Neural progenitor cell (in vitro differentiated cells): Measurements from ENCODE around the gene MAGI1. TPM values are rescaled to one million over a fixed set of nuclear protein-coding genes. Genes with fewer than 3 reads are reported as not detected.

Source experiments
- DNase-seq: peaks from one replicate; pipeline ENCODE4 v3.0.0-alpha.2; 2016; ENCODE audit warnings: low spot score
- H2AFZ ChIP-seq: fragments of 200-600 bp; sonication (generic); replicated peaks from 2 replicates; pipeline ENCODE4 v1.6.1; 2016; ENCODE audit warnings: antibody characterized with exemption
- H3F3A ChIP-seq: fragments of 200-600 bp; sonication (generic); 2 replicates; pipeline ENCODE4 v1.6.1; 2016; ENCODE audit warnings: antibody characterized with exemption, low read depth
- H3K27ac ChIP-seq: fragments of 200-600 bp; sonication (generic); 2 replicates; pipeline ENCODE4 v1.5.1; 2016; ENCODE audit warnings: mild to moderate bottlenecking
- H3K27me3 ChIP-seq: fragments of 200-600 bp; sonication (generic); 2 replicates; pipeline ENCODE4 v1.6.1; 2016; ENCODE audit warnings: mild to moderate bottlenecking, moderate library complexity
- H3K36me3 ChIP-seq: fragments of 200-600 bp; sonication (generic); 2 replicates; pipeline ENCODE4 v1.5.1; 2016
- H3K4me1 ChIP-seq: fragments of 200-600 bp; sonication (generic); 2 replicates; pipeline ENCODE4 v1.6.1; 2016; ENCODE audit warnings: mixed run types
- H3K4me2 ChIP-seq: fragments of 200-600 bp; sonication (generic); 2 replicates; pipeline ENCODE4 v1.6.1; 2016
- H3K4me3 ChIP-seq: fragments of 200-600 bp; sonication (generic); 2 replicates; pipeline ENCODE4 v1.5.1; 2016
- H3K79me2 ChIP-seq: fragments of 200-600 bp; sonication (generic); 2 replicates; pipeline ENCODE4 v1.6.1; 2016; ENCODE audit warnings: low read depth
- H3K9ac ChIP-seq: fragments of 200-600 bp; sonication (generic); 2 replicates; pipeline ENCODE4 v1.6.1; 2016
- H3K9me3 ChIP-seq: fragments of 200-600 bp; sonication (generic); 2 replicates; pipeline ENCODE4 v1.5.1; 2016; ENCODE audit warnings: low read depth
- H4K20me1 ChIP-seq: fragments of 200-600 bp; sonication (generic); 2 replicates; pipeline ENCODE4 v1.6.1; 2016; ENCODE audit warnings: low read depth
- H3K27ac Mint-ChIP-seq: 3 replicates; pipeline ENCODE4 v1.8.0; 2021; ENCODE audit warnings: mixed read lengths
- H3K27me3 Mint-ChIP-seq: 2 replicates; pipeline ENCODE4 v1.8.0; 2022; ENCODE audit warnings: low read depth, mild to moderate bottlenecking, inconsistent platforms, moderate library complexity, mixed read lengths; ENCODE audit not compliant: insufficient read depth
- H3K36me3 Mint-ChIP-seq: 3 replicates; pipeline ENCODE4 v1.8.0; 2021; ENCODE audit warnings: mixed read lengths
- H3K4me1 Mint-ChIP-seq: 3 replicates; pipeline ENCODE4 v1.8.0; 2021; ENCODE audit warnings: mixed read lengths
- H3K4me3 Mint-ChIP-seq: 3 replicates; pipeline ENCODE4 v1.8.0; 2021; ENCODE audit warnings: mild to moderate bottlenecking, moderate library complexity, mixed read lengths
- H3K9me3 Mint-ChIP-seq: 3 replicates; pipeline ENCODE4 v1.8.0; 2020; ENCODE audit warnings: mixed read lengths
- EZH2 ChIP-seq: fragments of 200-600 bp; sonication (generic); IDR thresholded peaks from 2 replicates; pipeline ENCODE4 v1.6.1; 2017; ENCODE audit warnings: antibody characterized with exemption, mild to moderate bottlenecking, moderate library complexity
- EZH2phosphoT487 ChIP-seq: fragments of 200-600 bp; sonication (generic); IDR thresholded peaks from 2 replicates; pipeline ENCODE4 v1.6.1; 2017; ENCODE audit warnings: antibody characterized with exemption
- total RNA-seq: library from RNA; depleted of rRNA; stranded (reverse); fragments of >200 nt; gene quantifications from 2 replicates; pipeline ENCODE4 v1.2.3, GENCODE V29; 2015; ENCODE audit warnings: low replicate concordance
- TF ChIP-seq, protein P1 (sequence below): fragments of 200-600 bp; sonication (generic); IDR thresholded peaks from 2 replicates; pipeline ENCODE4 v1.5.1; 2017; ENCODE audit warnings: antibody characterized with exemption, mild to moderate bottlenecking

The MAGI1 gene
- total RNA-seq, 1 donor from 2014 or later: 40.6 TPM

GRCh38 chr3:65636326-65636725 is 402.4 kb downstream of the MAGI1 start:
- peaks cover 3% of the 10 kb centered on the region for H3K9me3 Mint-ChIP-seq
- no peaks in the 10 kb centered on the region for H3K36me3 Mint-ChIP-seq
- Histone ChIP-seq H3F3A (peaks cover 13% of the 10 kb centered on the region), H2AFZ (no peak overlapping the region), H3K36me3 (no peaks in the 10 kb centered on the region), H3K79me2 (peaks cover 2% of the 10 kb centered on the region), H3K9ac (no peak overlapping the region), H3K4me2 (no peak overlapping the region), H3K4me1 (peaks cover 23% of the 10 kb centered on the region), H3K27ac (no peak overlapping the region), H4K20me1 (no peaks in the 10 kb centered on the region), H3K4me3 (no peak overlapping the region), H3K27me3 (no peaks in the 10 kb centered on the region), H3K9me3 (no peaks in the 10 kb centered on the region)
- TF ChIP-seq, protein P1, sequence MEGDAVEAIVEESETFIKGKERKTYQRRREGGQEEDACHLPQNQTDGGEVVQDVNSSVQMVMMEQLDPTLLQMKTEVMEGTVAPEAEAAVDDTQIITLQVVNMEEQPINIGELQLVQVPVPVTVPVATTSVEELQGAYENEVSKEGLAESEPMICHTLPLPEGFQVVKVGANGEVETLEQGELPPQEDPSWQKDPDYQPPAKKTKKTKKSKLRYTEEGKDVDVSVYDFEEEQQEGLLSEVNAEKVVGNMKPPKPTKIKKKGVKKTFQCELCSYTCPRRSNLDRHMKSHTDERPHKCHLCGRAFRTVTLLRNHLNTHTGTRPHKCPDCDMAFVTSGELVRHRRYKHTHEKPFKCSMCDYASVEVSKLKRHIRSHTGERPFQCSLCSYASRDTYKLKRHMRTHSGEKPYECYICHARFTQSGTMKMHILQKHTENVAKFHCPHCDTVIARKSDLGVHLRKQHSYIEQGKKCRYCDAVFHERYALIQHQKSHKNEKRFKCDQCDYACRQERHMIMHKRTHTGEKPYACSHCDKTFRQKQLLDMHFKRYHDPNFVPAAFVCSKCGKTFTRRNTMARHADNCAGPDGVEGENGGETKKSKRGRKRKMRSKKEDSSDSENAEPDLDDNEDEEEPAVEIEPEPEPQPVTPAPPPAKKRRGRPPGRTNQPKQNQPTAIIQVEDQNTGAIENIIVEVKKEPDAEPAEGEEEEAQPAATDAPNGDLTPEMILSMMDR: no peak
- TF ChIP-seq EZH2phosphoT487: no peak
- no peak for TF ChIP-seq EZH2
- H3K27me3 Mint-ChIP-seq: no peaks in the 10 kb centered on the region
- H3K27ac Mint-ChIP-seq: peak overlapping the region; percentile 0
- no peak overlapping the region for H3K4me3 Mint-ChIP-seq
- peaks cover 37% of the 10 kb centered on the region for H3K4me1 Mint-ChIP-seq
- no peak for DNase-seq

DNA sequence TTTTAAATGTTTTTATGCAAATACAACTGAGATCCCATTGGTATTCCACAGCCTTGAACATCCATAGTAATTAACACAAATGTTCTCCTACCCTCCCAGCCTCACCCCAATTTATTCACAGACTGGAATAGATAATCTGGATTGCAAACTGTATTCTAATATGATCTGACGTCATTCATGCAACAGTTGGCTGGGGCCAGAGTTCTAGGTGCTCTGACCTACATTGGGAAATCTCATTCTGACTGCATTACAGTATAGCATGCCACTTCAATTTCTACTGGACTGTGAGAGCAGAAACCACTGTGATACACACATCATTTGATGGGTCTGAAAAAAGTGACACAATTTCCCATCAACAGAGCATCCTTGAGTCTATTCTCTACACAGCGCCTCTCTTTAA is 403.1 kb downstream of the MAGI1 start:
- DNase-seq: no peak
- no peaks in the 10 kb centered on the region for H3K9me3 ChIP-seq
- H3F3A ChIP-seq: peaks cover 8% of the 10 kb centered on the region
- H3K4me3 ChIP-seq: no peak overlapping the region
- no peak overlapping the region for H2AFZ ChIP-seq
- no peaks in the 10 kb centered on the region for H3K27me3 Mint-ChIP-seq
- H3K36me3 Mint-ChIP-seq: no peaks in the 10 kb centered on the region
- H3K27ac ChIP-seq: no peak overlapping the region
- no peak overlapping the region for H3K27ac Mint-ChIP-seq
- H3K36me3 ChIP-seq: no peaks in the 10 kb centered on the region
- no peaks in the 10 kb centered on the region for H4K20me1 ChIP-seq
- H3K9ac ChIP-seq: no peak overlapping the region
- no peak overlapping the region for H3K4me3 Mint-ChIP-seq
- H3K9me3 Mint-ChIP-seq: peaks cover 3% of the 10 kb centered on the region
- TF ChIP-seq EZH2 (no peak), EZH2phosphoT487 (no peak)
- TF ChIP-seq, protein P1: no peak
- H3K4me1 ChIP-seq: peaks cover 16% of the 10 kb centered on the region
- no peaks in the 10 kb centered on the region for H3K79me2 ChIP-seq
- H3K27me3 ChIP-seq: no peaks in the 10 kb centered on the region
- peaks cover 31% of the 10 kb centered on the region for H3K4me1 Mint-ChIP-seq
- H3K4me2 ChIP-seq: no peak overlapping the region

- no peak overlapping the region for H3K27ac Mint-ChIP-seq
- H2AFZ ChIP-seq: no peak overlapping the region
- peaks cover 8% of the 10 kb centered on the region for H3K4me1 ChIP-seq
- H3K36me3 ChIP-seq: no peaks in the 10 kb centered on the region
- H4K20me1 ChIP-seq: no peaks in the 10 kb centered on the region
- peaks cover 22% of the 10 kb centered on the region for H3K4me1 Mint-ChIP-seq
- no peaks in the 10 kb centered on the region for H3K27me3 ChIP-seq
- H3K4me3 Mint-ChIP-seq: no peak overlapping the region
- no peaks in the 10 kb centered on the region for H3K27me3 Mint-ChIP-seq
- no peaks in the 10 kb centered on the region for H3K9me3 ChIP-seq
- TF ChIP-seq EZH2 (no peak), EZH2phosphoT487 (no peak)
- TF ChIP-seq, protein P1: no peak
- H3K9me3 Mint-ChIP-seq: peaks cover 3% of the 10 kb centered on the region
- H3K27ac ChIP-seq: no peak overlapping the region
- no peak overlapping the region for H3K9ac ChIP-seq
- no peak overlapping the region for H3K4me3 ChIP-seq
- no peaks in the 10 kb centered on the region for H3F3A ChIP-seq
- no peak overlapping the region for H3K4me2 ChIP-seq
- no peak for DNase-seq
- no peaks in the 10 kb centered on the region for H3K79me2 ChIP-seq
- no peaks in the 10 kb centered on the region for H3K36me3 Mint-ChIP-seq
Measured at GRCh38 chr3:65633018-65633638, 405.6 kb downstream of the MAGI1 start.
